ENCODE measurements around the gene SAPCD2.

SAPCD2 gene

GRCh38 chr9:137107312-137107921 lies 37.1 kb upstream of the SAPCD2 start:
- DNase-seq (ENCODE audit: low spot score): no peak

DNA sequence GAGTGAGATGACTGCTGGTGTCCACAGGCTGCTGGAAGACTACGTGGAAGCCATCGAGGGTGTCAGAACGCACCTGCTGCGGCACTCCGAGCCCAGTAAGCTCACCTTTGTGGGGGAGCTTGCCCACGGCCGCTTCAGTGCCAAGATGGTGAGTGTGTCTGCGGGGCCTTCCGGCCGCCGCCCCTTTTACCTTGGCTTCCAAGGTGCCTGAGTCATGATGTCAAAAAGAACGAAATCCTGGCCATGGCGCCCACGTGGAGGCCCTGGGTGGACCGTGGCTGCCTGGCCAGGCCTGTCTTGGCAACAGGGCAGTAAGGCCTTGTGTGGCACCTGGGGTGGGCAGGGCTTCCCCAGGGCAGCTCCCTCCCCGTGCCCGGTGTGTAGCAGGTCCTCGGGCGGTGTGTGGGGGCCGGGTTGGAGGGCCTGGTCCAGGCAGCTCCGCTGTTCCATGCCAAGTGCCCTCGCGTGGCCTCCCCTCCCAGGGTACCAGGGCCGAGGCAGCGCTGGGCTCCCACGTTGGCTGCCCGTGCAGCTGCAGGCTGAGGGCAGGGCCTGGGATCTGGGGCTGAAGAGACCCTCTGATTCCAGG lies 36.4 kb upstream of the SAPCD2 start:
- DNase-seq (ENCODE audit: low spot score): no peak

- no peak for DNase-seq (ENCODE audit: low spot score)
Observed at GRCh38 chr9:137105814-137106661, 35.7 kb upstream of the SAPCD2 start.

- no peak for DNase-seq (ENCODE audit: low spot score)
Observed at GRCh38 chr9:137103206-137103999, 33.0 kb upstream of the SAPCD2 start.

- DNase-seq (ENCODE audit: low spot score): no peak
Observed at GRCh38 chr9:137099231-137099630, 28.9 kb upstream of the SAPCD2 start.

GRCh38 chr9:137097761-137098462 lies 27.6 kb upstream of the SAPCD2 start:
- no peak for DNase-seq (ENCODE audit: low spot score)

DNA sequence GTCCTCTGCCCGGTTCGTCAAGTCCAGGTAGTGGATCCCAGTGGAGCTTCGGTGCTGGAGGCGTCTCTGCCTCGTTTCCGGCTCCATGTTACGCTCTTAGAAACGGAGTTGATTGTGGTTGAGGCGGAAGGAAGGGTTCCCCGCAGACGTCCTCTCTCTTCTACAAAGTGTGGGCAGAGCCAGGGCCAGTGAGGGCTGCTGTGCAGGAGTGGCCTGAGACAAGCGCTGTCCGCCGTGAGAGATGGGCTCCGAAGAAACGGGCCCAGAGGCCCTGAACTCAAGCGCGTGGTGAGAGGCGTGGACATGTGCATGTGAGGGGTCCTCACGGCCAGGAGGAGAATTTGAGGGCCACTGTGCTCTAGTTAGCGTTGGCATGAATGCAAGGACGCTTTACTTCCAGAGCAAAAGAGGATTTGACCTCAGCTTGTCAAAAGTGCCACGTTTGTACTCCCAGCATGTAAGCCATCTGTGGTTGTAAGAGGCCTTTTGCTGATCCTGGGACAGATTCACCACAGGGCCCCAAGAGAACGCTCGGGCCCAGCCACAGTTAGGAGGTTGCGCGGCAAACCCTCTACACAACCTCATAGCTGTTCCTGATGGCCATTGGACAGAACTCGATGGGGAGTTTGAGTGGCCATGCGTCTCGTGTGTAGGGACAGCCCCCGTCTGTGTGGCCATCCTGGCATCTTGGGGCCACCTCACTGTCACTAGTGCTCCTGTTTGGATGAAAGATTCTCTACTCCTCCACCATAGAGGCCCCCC lies 26.6 kb upstream of the SAPCD2 start:
- DNase-seq (ENCODE audit: low spot score): no peak

GRCh38 chr9:137095664-137096517 lies 25.5 kb upstream of the SAPCD2 start:
- no peak for DNase-seq (ENCODE audit: low spot score)

DNA sequence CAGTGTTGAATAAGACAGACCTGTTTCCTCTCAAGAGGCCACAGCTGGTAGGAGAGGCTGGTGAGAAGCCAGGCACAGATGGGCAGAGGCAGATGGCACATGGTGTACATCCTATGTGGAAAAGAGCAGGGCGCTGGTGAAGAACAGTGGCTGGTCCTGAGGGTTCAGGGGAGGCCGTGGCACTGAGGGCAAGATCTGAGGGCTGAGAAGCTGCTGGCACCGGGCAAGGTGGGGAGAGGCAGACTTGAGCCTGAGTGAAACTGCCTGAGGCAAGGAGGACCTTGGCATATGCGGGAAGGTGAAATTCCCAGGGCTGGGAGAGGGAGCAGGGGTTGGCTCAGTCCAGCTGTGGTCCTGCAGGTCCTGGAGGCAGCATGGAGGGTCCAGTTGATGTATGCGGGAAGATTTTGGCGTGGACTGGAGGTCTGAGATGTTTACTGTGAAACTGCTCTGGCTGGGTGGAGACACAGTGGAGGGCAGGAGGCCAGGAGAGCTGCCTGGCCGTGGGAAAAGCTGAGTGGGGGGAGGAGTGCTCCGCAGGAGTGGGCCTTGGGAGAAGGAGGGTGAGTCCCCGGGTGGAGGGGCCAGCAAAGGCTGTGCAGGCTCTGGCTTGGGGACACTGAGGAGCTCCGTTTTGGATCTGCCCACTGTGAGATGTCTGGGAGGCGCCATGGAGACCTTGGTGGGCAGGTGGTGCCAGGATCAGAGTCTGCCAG lies 19.0 kb upstream of the SAPCD2 start:
- no peak for DNase-seq (ENCODE audit: low spot score)

DNA sequence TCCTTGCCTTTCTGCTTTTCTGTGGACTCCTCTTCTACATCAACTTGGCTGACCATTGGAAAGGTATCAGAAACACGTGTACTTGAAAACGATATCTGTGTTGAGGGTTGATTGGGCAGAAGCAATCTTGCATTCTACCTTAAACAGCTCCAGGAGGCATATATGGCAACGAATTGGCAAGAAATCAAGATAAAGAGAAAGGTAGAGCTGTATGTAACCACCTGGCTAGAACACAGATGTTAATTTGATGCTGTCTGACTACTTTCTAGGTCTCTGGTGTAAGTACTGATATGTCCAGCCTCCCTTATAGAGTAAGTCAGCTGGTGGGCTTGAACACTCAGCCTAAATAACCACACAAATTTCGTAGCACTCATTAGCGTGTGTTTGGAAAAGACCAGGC lies 17.8 kb upstream of the SAPCD2 start:
- no peak for DNase-seq (ENCODE audit: low spot score)

DNA sequence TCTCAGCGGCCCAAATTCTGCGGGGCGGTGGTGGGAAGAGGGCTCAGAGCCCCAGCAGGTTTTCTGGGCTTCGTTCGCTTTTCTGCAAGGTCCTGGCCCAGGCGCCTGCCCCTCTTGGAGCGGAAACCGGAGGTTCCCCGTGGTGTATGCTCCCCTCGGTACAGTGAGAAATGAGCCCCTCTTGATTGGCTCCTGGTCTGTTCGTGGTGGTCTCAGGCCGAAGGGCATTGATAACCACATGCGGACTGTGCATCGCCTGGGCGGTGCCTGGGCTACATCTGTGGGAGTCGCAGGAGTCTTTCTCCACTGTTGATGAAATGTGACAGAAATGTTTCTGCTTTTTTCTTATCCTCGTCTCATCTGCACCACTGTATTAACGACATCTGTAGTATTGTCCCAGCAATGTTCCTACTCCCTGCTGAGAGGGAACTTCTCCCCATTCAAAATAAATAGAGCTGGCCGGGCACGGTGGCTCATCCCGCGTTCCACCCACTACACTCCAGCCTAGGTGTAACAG lies 17.1 kb upstream of the SAPCD2 start:
- peak; percentile 50 for DNase-seq (ENCODE audit: low spot score)

DNA sequence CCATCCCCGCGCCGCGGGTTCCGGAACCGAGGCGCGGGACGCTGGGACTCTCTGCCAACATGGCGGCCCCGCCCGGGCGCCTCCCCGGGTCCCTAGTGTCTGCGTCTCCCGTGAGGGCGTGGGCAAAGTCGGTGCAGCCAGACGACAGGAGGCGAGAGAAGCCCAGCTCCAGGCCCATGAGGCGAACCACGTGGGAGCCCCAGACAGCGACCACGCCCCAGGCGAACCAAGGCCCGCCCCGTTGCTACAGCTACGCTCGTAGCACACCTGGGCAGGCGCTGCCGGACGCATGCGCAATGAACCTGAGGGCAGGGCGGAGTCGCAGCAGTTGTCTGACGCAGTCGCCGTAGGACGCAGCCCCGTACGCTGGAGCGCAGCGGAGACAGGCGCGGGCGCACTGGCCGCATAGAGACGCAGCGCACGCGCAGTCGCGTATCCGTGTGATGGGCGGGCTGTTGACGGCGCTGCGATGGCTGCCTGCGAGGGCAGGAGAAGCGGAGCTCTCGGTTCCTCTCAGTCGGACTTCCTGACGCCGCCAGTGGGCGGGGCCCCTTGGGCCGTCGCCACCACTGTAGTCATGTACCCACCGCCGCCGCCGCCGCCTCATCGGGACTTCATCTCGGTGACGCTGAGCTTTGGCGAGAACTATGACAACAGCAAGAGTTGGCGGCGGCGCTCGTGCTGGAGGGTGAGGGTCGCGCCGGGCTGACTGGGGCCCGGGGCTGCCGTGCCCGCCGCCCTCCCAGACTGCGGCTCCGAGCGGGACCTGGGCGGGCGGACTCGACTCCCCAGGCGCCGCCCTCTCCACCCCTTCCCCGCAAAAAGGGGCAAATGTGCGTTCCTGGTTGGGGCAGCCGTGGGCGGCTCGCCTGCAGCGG lies 16.4 kb upstream of the SAPCD2 start, which contains the start of gene MAN1B1:
Gene MAN1B1 (plus strand): TSS at position 455 of the 878 bp plus-strand sequence. CDS start 15 bp downstream, at position 470.
- DNase-seq (ENCODE audit: low spot score): peak; percentile 98

GRCh38 chr9:137085920-137086530 lies 15.7 kb upstream of the SAPCD2 start:
- DNase-seq (ENCODE audit: low spot score): peak; percentile 52

GRCh38 chr9:137084526-137084925 lies 14.2 kb upstream of the SAPCD2 start:
- no peak for DNase-seq (ENCODE audit: low spot score)

- DNase-seq (ENCODE audit: low spot score): no peak
Observed at GRCh38 chr9:137083394-137084004, 13.1 kb upstream of the SAPCD2 start.

DNA sequence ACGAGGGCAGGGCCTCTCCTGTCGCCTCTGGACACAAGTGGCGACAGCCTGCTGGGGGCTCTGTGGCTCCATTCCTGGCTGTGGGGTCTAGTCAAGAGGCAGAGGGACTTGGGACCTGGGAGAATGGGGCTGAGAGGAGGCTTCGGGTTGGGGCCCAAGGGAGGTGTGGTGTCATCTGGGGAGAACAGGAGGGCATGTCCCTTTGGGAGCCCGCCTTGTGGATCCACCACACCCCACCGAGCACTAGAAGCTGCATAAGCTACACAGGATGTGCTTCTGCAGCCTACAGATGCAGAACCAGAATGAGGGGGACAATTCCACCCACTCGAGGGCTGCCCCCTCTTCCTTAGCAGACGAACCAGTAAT lies 12.6 kb upstream of the SAPCD2 start:
- no peak for DNase-seq (ENCODE audit: low spot score)

- DNase-seq (ENCODE audit: low spot score): no peak
Observed at GRCh38 chr9:137082222-137082924, 12.0 kb upstream of the SAPCD2 start.
